ENCODE measurements around the gene RPTOR. TPM values are rescaled to one million over a fixed set of nuclear protein-coding genes. Genes with fewer than 3 reads are reported as not detected.

Gene RPTOR
- total and polyA plus RNA-seq, 2 donors (not counting 3 experiments of a cell fraction or from before 2014, with no cell fraction given), result 10.7 to 41.8 TPM

- H3K4me3 ChIP-seq (replicated peaks in 1 of 3; ENCODE audit: insufficient read depth in 1 of 3, low read depth in 1 of 3, low read length in 3 of 3), result no peak overlapping the region
- no peaks in the 10 kb centered on the region for H3K79me2 ChIP-seq (ENCODE audit: control insufficient read depth, insufficient read depth, low read length)
- no peaks in the 10 kb centered on the region for H3K36me3 ChIP-seq (ENCODE audit: control insufficient read depth in 2 of 2, extremely low read depth in 1 of 2, insufficient read depth in 2 of 2, low read length in 2 of 2)
- H3K27me3 ChIP-seq (ENCODE audit: control insufficient read depth in 2 of 2, insufficient read depth in 2 of 2, low read length in 2 of 2), result no peaks in the 10 kb centered on the region
- BruUV-seq (replicated peaks), result no TSS peak
- H3K9me1 ChIP-seq (replicated peaks; ENCODE audit: control insufficient read depth, extremely low read depth, insufficient read depth, low read length), result no peaks in the 10 kb centered on the region
- no peak for FAIRE-seq
- ChIA-PET CTCF (interaction anchor here (1.9 to 2.4 kb wide), 2 partner anchors 10 to 552 kb away, joined by 4 to 22 read pairs; no protein-coding TSS in a partner anchor), POLR2A (interaction anchor here (0.5 kb wide), 1 partner anchor 945 kb away, joined by 4 read pairs; no protein-coding TSS in a partner anchor)
- no peaks in the 10 kb centered on the region for H3K4me1 ChIP-seq (ENCODE audit: control insufficient read depth, extremely low read depth, insufficient read depth, low read length)
- intact Hi-C loops (cut with micrococcal nuclease), result no loop called here
- no peaks in the 10 kb centered on the region for H4K20me1 ChIP-seq (replicated peaks; ENCODE audit: control insufficient read depth, extremely low read depth, insufficient read depth, low read length)
- H3K9ac ChIP-seq (replicated peaks; ENCODE audit: extremely low read depth, insufficient read depth, low read length), result no peak overlapping the region
- no peak overlapping the region for H3K27ac ChIP-seq (ENCODE audit: insufficient read depth, low read depth, low read length)
- no peak for TF ChIP-seq GATA2 (IDR thresholded peaks at IDR 0.05; ENCODE audit: insufficient read depth, insufficient read length, low read depth, low read length)
- no peak for TF ChIP-seq JUN (IDR thresholded peaks at IDR 0.05; ENCODE audit: borderline replicate concordance, insufficient read depth, insufficient read length, low read depth)
- no peak for TF ChIP-seq POLR2AphosphoS5 (IDR thresholded peaks at IDR 0.05; ENCODE audit: insufficient read depth, low read depth, low read length)
- TF ChIP-seq POLR2A (IDR thresholded peaks at IDR 0.05; ENCODE audit: low read depth, low read length), result no peak
- no peak for TF ChIP-seq MYC (IDR thresholded peaks at IDR 0.05; ENCODE audit: low read depth, low read length)
- no peak for TF ChIP-seq EZH2 (IDR thresholded peaks at IDR 0.05; ENCODE audit: borderline replicate concordance, low read depth, low read length, severe bottlenecking)
- no peak for TF ChIP-seq CTCF (IDR thresholded peaks at IDR 0.05; ENCODE audit: extremely low read depth in 1 of 2, insufficient read depth in 1 of 2, low read depth in 1 of 2, low read length in 2 of 2)
- no peak for TF ChIP-seq FOS (IDR thresholded peaks at IDR 0.05; ENCODE audit: borderline replicate concordance, insufficient read depth, low read length)
- no peak for TF ChIP-seq MAX (IDR thresholded peaks at IDR 0.05; ENCODE audit: insufficient read depth, insufficient read length)
- no peak overlapping the region for H2AFZ ChIP-seq (ENCODE audit: low read depth, low read length)
- no peak for DNase-seq (ENCODE audit: low read depth, low spot score)
- dilution Hi-C loops (cut with MboI; ENCODE audit: extremely low pct_ligation_motif_present, low sequenced_read_pairs), result no loop called here
- H3K9me3 ChIP-seq (replicated peaks; ENCODE audit: control insufficient read depth, insufficient read depth, low read length), result no peaks in the 10 kb centered on the region
- H3K4me2 ChIP-seq (ENCODE audit: insufficient read depth, low read length), result no peak overlapping the region
These were observed 435.1 kb downstream of the RPTOR start for GRCh38 chr17:80979547-80980378.

All from endothelial cell of umbilical vein (primary cell).